ENCODE measurements around the gene NTN5. TPM values are rescaled to one million over a fixed set of nuclear protein-coding genes. Genes with fewer than 3 reads are reported as not detected.
A peak's percentile ranks its signal among the peaks of the same experiment; 100 is the strongest.

NTN5 gene
- total and polyA plus RNA-seq, 2 donors from 2014 or later: 0.52 to 0.85 TPM

GRCh38 chr19:48673436-48674100 lies 751 bp upstream of the NTN5 start:
- Histone ChIP-seq H3K4me3 (ENCODE audit: low read length in 3 of 3) (no peak overlapping the region), H3K27me3 (ENCODE audit: control insufficient read depth, insufficient read depth, low read length) (no peaks in the 10 kb centered on the region), H3K9me3 (ENCODE audit: control insufficient read depth in 2 of 3, insufficient read depth in 1 of 3, low read length in 3 of 3) (no peaks in the 10 kb centered on the region), H3K9ac (ENCODE audit: low read length in 3 of 3) (no peak overlapping the region), H3K4me1 (ENCODE audit: control insufficient read depth in 2 of 3, insufficient read depth in 2 of 3, low read depth in 1 of 3, low read length in 3 of 3) (peaks cover 0 to 4% (median 0%) of the 10 kb centered on the region in 3 donors), H3K27ac (ENCODE audit: low read depth in 2 of 2, low read length in 2 of 2) (no peak overlapping the region), H3K36me3 (ENCODE audit: control insufficient read depth in 2 of 3, insufficient read depth in 3 of 3, low read length in 3 of 3) (no peaks in the 10 kb centered on the region)
- DNase-seq (no peak), FAIRE-seq (no peak)
- no peak for TF ChIP-seq CTCF (IDR thresholded peaks at IDR 0.05; ENCODE audit: borderline replicate concordance, extremely low read depth, insufficient read depth)
- intact Hi-C loops (cut with DNase I): no loop called here

GRCh38 chr19:48671446-48671995 lies 1.3 kb downstream of the NTN5 start:
- H3K9me3 ChIP-seq (ENCODE audit: control insufficient read depth in 2 of 3, insufficient read depth in 1 of 3, low read length in 3 of 3): no peaks in the 10 kb centered on the region
- H3K36me3 ChIP-seq (ENCODE audit: control insufficient read depth in 2 of 3, insufficient read depth in 3 of 3, low read length in 3 of 3): no peaks in the 10 kb centered on the region
- FAIRE-seq: no peak
- intact Hi-C loops (cut with DNase I): no loop called here
- no peak overlapping the region for H3K4me3 ChIP-seq (ENCODE audit: low read length in 3 of 3)
- H3K9ac ChIP-seq (ENCODE audit: low read length in 3 of 3): no peak overlapping the region
- peaks cover 0 to 4% (median 0%) of the 10 kb centered on the region in 3 donors for H3K4me1 ChIP-seq (ENCODE audit: control insufficient read depth in 2 of 3, insufficient read depth in 2 of 3, low read depth in 1 of 3, low read length in 3 of 3)
- DNase-seq: no peak
- no peak overlapping the region for H3K27ac ChIP-seq (ENCODE audit: low read depth in 2 of 2, low read length in 2 of 2)
- no peak for TF ChIP-seq CTCF (IDR thresholded peaks at IDR 0.05; ENCODE audit: borderline replicate concordance, extremely low read depth, insufficient read depth)
- H3K27me3 ChIP-seq (ENCODE audit: control insufficient read depth, insufficient read depth, low read length): no peaks in the 10 kb centered on the region

GRCh38 chr19:48670699-48671445 lies 1.9 kb downstream of the NTN5 start:
- Histone ChIP-seq H3K9ac (ENCODE audit: low read length in 3 of 3) (no peak overlapping the region), H3K27me3 (ENCODE audit: control insufficient read depth, insufficient read depth, low read length) (no peaks in the 10 kb centered on the region), H3K4me1 (ENCODE audit: control insufficient read depth in 2 of 3, insufficient read depth in 2 of 3, low read depth in 1 of 3, low read length in 3 of 3) (peaks cover 0 to 4% (median 0%) of the 10 kb centered on the region in 3 donors), H3K4me3 (ENCODE audit: low read length in 3 of 3) (no peak overlapping the region), H3K27ac (ENCODE audit: low read depth in 2 of 2, low read length in 2 of 2) (no peak overlapping the region), H3K9me3 (ENCODE audit: control insufficient read depth in 2 of 3, insufficient read depth in 1 of 3, low read length in 3 of 3) (no peaks in the 10 kb centered on the region), H3K36me3 (ENCODE audit: control insufficient read depth in 2 of 3, insufficient read depth in 3 of 3, low read length in 3 of 3) (no peaks in the 10 kb centered on the region)
- TF ChIP-seq CTCF (IDR thresholded peaks at IDR 0.05; ENCODE audit: borderline replicate concordance, extremely low read depth, insufficient read depth): no peak
- intact Hi-C loops (cut with DNase I): no loop called here
- DNase-seq (peak in 1 of 5 donors; percentile 15), FAIRE-seq (no peak)

All from kidney (tissue), 14 donors.